GM11168 (cell line): ENCODE data around the gene OTOG.

Source experiments
- in situ Hi-C: fragments of 300-500 bp; cut with MboI; formaldehyde crosslinking; loops from one replicate; pipeline ENCODE4 v1.12.0; 2022; ENCODE audit warnings: low sequenced_read_pairs; ENCODE audit not compliant: unreplicated experiment

OTOG gene

DNA sequence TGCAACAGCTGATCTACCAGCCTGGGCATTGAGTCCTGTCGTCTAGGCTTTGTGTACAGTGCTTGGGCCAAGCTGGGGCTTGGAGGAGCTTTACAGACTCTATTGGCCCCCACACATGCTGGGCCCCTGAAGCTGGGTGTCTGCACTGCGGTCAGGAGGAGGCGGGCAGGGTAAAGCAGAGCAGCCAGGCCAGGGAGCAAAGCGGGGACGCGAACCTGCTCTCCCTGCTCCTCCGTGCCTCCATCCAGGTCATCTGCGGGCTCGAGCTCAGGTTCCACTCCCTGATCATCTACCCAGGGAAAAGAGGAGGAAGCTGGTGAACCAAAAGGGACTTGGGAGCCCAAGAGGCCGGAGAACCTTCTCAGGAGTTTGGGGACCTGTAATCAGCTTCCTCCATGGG is 29.9 kb upstream of the OTOG start:
- in situ Hi-C loops, result loop anchor here (25.0 kb wide), 1 partner anchor 705 kb away; no protein-coding TSS in a partner anchor

DNA sequence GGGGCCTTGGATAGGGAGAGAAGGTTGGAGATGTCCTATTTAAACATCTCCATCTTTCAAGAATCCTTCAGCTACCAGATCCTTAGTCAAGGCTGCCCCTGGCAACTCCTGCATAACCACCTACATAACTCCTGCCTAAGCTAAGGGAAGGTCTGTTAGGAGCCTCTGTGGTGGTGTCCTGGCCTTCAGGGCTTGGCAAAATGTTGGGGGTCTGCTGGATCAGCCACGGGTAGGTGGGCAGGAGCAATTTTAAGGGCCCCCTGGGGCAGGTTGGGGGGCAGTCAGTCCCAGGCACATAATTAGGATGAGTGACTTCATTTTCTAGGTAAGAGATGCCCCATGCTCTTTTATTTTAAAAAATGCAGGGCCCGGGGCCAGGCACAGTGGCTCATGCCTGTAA is 28.7 kb upstream of the OTOG start:
- in situ Hi-C loops, result loop anchor here (25.0 kb wide), 1 partner anchor 706 kb away; no protein-coding TSS in a partner anchor

DNA sequence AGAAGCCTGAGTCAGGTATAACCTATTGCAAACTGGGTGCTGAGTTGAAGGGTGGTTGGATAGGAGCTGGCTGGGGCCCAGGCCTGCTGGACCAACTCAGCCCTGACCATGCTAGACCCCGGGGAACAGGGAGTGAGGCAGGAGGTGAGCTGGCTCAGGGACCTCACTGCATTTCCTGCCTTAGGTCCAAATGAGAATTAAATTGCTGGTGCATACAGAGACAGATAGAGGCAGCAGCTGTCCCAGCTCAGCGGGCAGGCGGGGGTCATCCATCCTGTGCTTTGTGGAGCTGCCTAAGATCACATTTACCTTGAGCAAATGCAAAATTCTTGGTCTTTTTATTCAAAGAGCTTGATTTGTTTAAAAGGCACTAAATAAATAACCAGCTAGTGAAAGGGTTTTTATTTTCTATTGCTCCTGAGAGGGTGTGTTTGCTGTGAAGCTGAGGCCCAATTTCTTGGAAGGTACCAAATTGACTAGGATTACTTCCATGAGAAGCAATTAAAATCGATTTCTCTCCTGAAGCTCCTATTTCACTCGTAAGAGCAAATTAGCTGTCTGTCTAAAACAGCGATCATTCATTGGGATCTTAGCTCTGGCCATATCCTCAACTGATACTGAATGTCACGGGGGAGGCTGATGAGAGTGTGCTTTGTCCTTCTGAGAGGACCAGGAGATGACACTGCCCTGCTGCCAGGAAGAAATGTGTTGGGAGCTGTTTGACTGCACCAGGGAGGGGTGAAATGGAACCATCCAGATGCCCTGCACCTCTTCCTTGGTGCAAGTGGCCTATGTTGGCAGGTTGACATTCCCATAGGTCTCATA is 27.8 kb upstream of the OTOG start:
- in situ Hi-C loops, result loop anchor here (25.0 kb wide), 1 partner anchor 707 kb away; no protein-coding TSS in a partner anchor

DNA sequence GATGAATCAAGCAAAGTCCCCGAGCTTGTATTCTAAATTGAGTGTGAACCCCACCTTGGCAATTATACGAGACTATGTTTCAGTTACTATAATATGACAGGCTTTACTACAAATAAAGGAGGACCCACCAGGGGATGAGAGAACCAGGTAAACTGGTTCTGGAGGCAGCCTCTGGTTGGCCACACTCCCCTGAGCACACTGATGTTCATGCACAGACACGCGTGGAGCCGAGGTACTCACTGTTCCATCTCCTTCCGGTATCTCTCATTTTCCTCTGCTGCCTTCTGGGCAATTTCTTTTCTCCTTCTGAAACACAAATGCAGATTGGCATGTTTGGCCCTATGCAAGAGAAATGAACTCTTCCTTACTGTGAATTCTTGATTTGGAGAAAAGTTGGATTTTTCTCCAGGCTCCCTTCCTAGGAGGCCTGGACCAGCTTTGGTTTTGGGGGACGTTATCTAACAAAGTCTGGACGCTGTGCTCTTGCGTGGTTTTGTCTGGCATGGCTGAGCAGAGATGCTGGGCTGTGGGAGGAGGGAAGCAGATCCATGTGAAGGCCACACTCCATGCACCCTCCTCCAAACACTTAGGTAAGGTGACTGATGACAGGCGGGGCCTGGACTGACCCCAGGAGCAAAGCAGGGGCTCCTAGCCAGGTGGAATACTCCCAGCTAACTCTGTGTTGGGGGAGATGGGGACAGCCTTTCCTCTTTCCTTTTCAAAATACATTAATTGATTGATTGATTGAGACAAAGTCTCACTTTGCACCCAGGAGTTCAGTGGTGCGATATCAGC is 25.8 kb upstream of the OTOG start:
- in situ Hi-C loops, result loop anchor here (25.0 kb wide), 1 partner anchor 709 kb away; no protein-coding TSS in a partner anchor

DNA sequence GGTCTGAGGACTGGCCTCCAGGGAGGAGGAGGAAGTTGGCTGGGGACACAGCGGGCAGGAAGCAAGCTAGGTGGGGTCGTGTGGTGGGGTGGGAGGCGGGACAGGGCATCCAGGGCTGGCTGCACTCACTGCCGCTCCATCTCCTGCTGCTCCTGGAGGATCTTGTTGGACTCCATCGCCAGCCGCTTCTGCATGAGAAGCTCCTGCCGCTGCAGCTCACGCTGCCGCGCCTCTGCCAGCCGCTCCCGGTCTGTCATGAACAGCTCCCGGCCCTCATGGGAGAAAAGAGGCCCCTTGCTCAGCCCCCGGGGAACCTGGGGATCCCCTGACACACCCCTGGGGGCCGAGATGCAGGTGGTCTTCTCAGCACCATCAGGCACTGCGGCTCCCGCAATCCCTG is 24.4 kb upstream of the OTOG start:
- in situ Hi-C loops, result loop anchor here (25.0 kb wide), 1 partner anchor 710 kb away; no protein-coding TSS in a partner anchor

DNA sequence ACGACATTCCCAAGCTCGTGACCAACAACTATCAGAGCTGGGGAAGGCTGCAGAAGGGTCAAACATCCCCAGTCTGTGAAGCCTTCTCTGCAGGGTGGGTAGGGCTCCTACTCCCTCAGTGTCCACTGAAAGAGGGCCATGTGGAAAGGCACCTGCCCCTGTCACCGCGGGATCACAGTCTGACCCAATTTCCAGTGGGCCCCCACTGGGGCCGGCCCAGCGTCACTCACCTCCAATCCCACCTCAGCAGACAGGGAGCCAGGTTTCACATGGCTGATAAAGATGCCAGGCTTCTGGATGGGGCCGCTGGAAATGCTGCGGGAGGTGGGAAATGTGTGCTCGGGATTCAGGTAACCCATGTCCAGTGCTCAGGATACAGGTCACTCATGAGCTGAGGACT is 22.8 kb upstream of the OTOG start:
- in situ Hi-C loops, result loop anchor here (25.0 kb wide), 1 partner anchor 712 kb away; no protein-coding TSS in a partner anchor

DNA sequence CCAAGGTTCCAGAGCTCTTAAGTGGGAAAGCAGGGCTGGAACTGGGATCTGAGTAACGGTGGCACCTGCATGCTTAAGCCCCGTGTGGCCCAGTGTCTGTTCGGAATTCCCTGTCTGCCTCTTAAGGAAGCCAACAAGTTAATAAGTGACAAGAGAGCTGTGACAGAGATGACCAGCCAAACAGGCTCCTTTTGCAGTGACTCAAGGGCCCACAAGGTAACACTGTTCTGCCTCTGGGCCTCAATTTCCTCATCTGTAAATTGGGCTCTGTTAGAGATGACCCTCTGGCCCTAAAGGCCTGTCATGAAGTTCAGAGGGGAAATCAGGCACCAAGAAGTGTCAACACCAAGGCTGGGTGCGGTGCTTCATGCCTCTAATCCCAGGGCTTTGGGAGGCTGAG is 21.5 kb upstream of the OTOG start:
- in situ Hi-C loops, result no loop called here

DNA sequence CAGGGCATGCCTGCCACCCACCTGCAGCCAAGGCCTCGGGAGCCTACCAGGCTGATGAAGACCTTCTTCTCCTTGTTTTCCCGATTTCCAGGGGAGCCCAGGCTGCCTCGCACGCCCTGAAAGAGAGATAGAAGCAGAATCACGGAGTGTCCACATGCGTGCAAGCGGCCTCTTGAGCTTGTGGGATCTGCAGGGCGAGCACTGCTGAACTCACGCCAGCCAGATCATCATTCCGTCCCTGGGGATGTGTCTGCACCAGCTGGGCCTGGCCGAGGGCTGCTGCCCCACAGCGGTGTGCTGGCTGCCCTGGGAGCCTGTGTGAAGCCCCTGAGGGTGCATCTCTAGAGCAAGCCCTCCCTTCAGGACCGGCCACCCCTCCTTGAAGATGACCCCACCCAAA is 20.7 kb upstream of the OTOG start:
- in situ Hi-C loops, result no loop called here

DNA sequence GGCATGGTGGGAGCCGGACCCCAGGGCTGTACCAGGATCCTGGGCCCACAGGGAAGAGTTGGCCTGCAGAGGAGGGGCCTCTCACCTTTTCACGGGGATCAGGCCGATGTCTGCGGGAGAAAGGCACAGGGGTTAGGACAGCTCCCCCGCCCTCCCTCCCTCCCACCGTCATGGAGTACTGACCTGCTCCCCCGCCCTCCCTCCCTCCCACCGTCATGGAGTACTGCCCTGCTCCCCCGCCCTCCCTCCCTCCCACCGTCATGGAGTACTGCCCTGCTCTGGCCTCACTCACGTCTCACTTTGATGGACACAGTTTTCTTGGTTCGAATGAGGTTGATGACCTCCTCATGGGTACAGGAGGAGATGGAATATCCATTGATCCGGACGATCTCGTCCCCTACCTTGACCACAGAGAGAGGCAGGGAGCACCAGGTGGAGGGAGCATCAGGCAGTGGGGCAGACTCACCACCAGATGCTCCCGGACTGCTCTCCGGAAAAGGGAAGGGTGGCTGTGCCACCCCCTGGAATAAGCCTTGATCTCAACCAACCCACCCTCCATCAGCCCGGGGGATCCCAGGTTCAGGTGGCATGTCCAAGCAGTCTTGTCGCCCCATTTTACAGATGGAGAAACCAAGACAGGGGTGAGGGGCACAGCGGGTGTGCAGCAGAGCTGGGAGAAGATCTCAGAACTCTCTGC is 20.0 kb upstream of the OTOG start:
- in situ Hi-C loops, result no loop called here

DNA sequence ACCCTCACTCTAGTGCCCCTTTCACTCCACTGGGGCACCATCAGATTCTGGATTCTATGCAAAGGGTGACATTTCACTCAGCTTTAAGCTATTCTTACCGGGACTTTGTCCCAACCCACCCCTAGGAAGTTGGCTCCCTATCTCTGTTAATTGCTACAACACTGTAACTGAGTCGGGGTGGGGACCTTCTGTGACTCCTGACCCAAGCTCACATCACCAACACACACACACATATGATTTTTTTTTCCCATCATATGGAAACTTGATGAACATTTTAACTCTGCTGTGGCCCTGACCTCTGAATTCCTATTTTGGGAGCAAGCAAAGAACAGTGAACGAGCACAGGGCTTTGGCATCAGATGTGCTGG is 19.4 kb upstream of the OTOG start:
- in situ Hi-C loops, result no loop called here

- in situ Hi-C loops, result no loop called here
Observed at GRCh38 chr11:17528181-17528691, 18.8 kb upstream of the OTOG start.

DNA sequence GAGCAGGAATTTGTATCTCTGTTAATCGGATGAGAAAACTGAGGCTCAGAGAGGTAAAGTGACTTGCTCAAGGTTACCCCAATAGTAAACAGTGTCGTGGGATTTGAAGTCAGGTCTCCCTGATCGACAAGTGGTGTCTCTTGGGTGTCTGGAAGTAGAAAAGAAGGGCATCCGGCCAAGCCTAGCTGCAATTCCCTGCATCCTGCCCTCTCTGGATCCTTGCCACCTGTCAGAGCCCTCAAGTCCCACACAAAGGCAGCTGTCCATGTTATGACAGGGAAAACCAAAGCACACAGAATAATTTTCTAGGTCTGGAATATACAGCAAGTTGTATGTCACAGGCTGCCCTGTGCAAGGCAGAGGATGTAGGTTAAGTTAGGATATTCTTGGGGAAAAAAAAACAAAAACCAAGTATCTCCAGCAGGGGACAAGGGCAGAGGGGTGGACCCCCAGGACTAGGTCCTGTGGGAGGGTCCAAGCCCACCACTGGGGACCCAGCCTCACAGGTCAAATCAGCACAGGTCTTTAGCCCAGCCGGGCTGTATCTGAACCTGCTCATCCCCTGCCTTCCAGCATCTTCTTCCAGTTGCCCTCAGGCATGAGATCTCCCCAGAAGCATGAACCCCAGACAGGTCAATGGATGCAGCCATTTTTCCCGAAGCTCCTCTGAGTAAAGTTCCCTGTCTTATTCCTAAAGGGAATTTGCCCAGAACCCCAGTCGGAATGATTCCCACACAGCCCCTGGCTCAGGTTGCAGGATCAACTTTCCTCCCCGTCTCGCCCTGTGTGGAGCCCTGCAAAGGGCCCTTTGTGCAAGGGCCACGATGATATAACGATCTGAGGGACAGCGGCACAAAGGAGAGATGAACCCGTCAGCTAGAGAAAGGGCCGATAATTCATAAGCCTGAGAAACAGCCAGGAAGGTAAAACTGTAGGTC is 17.9 kb upstream of the OTOG start:
- in situ Hi-C loops, result no loop called here

DNA sequence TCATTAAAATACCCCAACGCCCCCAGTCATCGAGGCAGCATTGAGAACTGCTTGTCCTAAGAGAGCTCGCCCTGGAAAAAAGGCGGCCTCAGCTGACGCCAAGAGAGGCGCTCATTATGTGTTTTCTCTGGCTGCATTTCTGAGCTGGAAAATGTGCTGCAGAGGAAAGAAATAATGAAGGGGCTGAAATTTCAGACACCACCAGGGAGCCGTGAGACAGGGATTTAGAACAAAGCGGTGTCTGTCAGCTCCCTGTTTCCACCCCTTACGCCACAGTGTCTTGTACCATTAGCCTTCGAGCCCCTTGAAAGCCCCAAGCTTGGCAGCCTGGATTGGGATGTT is 17.2 kb upstream of the OTOG start:
- in situ Hi-C loops, result no loop called here

- in situ Hi-C loops, result no loop called here
Observed at GRCh38 chr11:17531071-17531600, 15.9 kb upstream of the OTOG start.

- in situ Hi-C loops, result no loop called here
Observed at GRCh38 chr11:17531636-17532113, 15.4 kb upstream of the OTOG start.

- in situ Hi-C loops, result no loop called here
Observed at GRCh38 chr11:17532784-17533183, 14.3 kb upstream of the OTOG start.

DNA sequence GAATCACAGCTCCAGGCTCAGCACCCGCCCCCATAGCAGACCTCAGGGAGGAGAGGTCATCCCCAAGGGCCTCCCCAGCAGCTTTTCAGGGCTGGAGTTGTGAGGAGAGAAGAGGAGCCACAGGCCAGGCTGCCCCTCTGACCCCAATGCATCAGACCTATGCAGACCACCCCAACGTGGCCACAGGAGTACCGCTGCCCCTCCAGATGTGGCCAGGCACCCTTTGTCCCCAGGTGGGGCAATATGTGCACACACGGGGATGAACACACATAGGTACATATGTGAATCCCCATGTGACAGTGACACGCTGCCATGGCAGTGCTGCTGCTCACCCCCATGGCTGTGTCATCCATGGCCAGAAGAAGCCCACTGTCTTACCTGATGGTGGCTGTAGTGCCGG is 13.7 kb upstream of the OTOG start:
- in situ Hi-C loops, result no loop called here

DNA sequence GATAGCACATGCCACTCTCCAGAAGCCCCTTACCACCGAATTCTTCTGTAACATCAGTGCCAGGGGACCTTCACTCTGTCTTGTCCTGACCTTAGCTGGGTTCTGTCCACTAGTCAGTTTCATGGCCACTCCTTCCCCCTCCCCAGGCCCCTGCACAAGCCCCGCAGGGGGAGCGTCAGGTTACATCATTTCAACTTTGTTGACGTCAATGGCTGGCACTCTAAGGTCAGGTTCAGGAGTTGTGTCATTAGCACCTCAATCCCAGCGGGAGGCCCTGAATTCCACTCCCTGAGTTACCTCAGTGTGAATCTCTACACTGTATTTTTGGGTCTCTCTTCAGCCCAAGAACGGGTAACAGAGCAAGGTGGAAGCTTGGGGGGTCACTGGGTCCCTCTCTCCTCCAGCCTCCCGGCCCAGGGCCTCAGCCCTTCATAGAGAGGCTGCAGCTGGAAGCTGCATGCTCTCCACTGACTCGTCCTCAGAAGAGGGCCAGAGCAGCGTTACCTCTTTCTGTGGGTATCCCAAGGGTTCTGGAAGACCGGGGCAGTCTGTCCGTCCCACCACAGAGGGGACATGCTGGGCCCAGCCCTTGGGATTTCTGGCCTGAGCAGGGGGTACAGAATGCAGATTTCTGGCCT is 13.2 kb upstream of the OTOG start:
- in situ Hi-C loops, result no loop called here

DNA sequence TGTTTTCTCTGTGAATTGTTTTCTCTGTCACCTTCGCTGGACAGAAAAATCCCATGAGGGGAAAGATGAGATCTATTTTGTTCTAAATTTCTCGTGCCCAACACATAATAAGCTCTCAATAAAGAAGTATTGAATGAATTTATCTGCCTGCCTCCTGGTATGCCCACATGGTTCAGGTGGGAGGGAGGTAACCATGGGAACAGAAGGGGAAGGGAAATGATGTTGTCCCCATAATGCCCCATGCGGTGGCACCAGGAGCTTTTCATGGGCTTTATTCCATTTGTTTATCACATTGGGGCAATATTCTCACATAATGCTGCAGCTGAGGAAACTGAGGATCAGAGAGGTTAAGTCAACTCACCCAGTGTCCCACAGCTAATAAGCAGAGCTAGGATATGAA is 11.6 kb upstream of the OTOG start:
- in situ Hi-C loops, result no loop called here
